ENCODE data around the gene RELN. TPM values are rescaled to one million over a fixed set of nuclear protein-coding genes. Genes with fewer than 3 reads are reported as not detected.

RELN gene
- total and polyA plus RNA-seq, 9 of the 15 experiments (the other 6 are each of a cell fraction or from before 2014, with no cell fraction given) = 12.9 to 43.2 (median 18.1) TPM

DNA sequence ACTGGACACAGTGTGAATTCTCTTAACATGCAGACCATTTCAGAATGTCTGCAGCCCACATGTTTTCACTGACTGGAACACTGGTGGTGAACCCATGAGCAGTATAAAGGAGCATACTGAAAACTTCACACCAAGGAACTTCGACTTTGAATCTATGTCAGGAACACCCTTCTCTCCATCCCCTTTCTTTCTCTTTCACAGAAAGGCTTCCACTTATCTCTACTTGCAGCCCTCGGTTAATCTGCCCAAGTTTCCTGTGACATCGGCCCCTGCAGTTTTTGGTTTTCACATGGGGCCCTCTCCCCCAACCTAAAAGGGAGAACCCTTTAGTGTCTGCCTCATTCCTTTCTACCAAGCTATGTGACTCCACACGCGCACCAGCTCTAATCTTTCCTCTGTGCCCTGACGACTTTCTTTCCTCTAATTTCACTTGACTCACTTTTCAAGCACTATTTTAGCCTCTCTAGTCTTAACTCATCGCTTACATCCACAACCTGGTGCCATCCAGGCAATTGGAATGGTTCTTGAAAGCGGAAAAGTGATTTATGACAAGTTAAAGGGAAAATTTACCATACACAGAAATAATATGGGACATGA is 70.1 kb downstream of the RELN start:
- Histone ChIP-seq H3K9ac (ENCODE audit: insufficient read depth in 1 of 2, low read depth in 2 of 2, low read length in 2 of 2) (peak overlapping the region; percentile 20 to 67; a peak in 3 of 4 replicates), H4K20me1 (replicated peaks; ENCODE audit: control insufficient read depth, insufficient read depth, low read length) (no peaks in the 10 kb centered on the region), H3K9me1 (ENCODE audit: control insufficient read depth, insufficient read depth, low read length) (no peaks in the 10 kb centered on the region), H3K27me3 (ENCODE audit: control insufficient read depth in 2 of 2, insufficient read depth in 2 of 2, low read length in 2 of 2) (no peaks in the 10 kb centered on the region), H3K9me3 (replicated peaks; ENCODE audit: control insufficient read depth, insufficient read depth, low read depth, low read length) (no peaks in the 10 kb centered on the region), H3K4me2 (ENCODE audit: insufficient read depth, low read length) (peak overlapping the region; percentile 75), H3K4me1 (replicated peaks in 1 of 2; ENCODE audit: control insufficient read depth in 2 of 2, insufficient read depth in 2 of 2, low read length in 2 of 2) (peaks cover 21 to 50% of the 10 kb centered on the region in 2 experiments), H3K4me3 (peak overlapping the region; percentile 23), H3K79me2 (ENCODE audit: control insufficient read depth, insufficient read depth, low read length) (peaks cover 3% of the 10 kb centered on the region; the same call in 1 of the 3 replicates), H3K27ac (ENCODE audit: extremely low read depth, low read depth, low read length) (peak overlapping the region; percentile 89), H3K36me3 (ENCODE audit: control insufficient read depth, insufficient read depth, low read length) (peaks cover 11% of the 10 kb centered on the region), H2AFZ (ENCODE audit: low read depth, low read length) (peak overlapping the region; percentile 79)
- CTCF ChIA-PET (ENCODE audit: low intra/inter-chr PET ratio) = no interaction called here
- intact Hi-C loops (cut with micrococcal nuclease) (loop anchor here (2.0 to 10.0 kb wide), 3 partner anchors 68 to 175 kb away; partner anchors contain the start of gene RELN), in situ Hi-C loops (cut with MboI) (no loop called here)
- FAIRE-seq = peak; percentile 88
- POLR2A ChIA-PET = interaction anchor here (0.7 to 1.4 kb wide), 4 partner anchors 10 to 115 kb away, joined by 3 to 6 read pairs (median 4); no protein-coding TSS in a partner anchor
- 2% methylated on average over 8 of the region's 8 CpGs for WGBS (ENCODE audit: insufficient coverage, low coverage, missing lambda C conversion rate)
- no TSS peak for BruUV-seq (replicated peaks)
- ATAC-seq = peak; percentile 84
- peak; percentile 25 to 95 (median 56) for DNase-seq (ENCODE audit: extremely low read depth in 1 of 4, low spot score in 3 of 4)
- TF ChIP-seq, protein P1, sequence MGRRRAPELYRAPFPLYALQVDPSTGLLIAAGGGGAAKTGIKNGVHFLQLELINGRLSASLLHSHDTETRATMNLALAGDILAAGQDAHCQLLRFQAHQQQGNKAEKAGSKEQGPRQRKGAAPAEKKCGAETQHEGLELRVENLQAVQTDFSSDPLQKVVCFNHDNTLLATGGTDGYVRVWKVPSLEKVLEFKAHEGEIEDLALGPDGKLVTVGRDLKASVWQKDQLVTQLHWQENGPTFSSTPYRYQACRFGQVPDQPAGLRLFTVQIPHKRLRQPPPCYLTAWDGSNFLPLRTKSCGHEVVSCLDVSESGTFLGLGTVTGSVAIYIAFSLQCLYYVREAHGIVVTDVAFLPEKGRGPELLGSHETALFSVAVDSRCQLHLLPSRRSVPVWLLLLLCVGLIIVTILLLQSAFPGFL (CRISPR knock-in tag; IDR thresholded peaks at IDR 0.05) = peak; percentile 87; the same call in 1 of the 2 replicates
- TF ChIP-seq SUPT5H (IDR thresholded peaks at IDR 0.05) (peak; percentile 55), NFATC3 (IDR thresholded peaks at IDR 0.05) (no peak), TAL1 (IDR thresholded peaks at IDR 0.05) (peak; percentile 89), DDX20 (tag; IDR thresholded peaks at IDR 0.05; ENCODE audit: low read depth) (no peak), ZNF830 (CRISPR knock-in tag; IDR thresholded peaks at IDR 0.05) (no peak), CBX3 (IDR thresholded peaks at IDR 0.05; ENCODE audit: borderline replicate concordance in 1 of 2, low read length in 2 of 2) (peak in 1 of 2 experiments; percentile 29; a peak in 1 of 3 replicates), ZNF197 (CRISPR knock-in tag; IDR thresholded peaks at IDR 0.05; ENCODE audit: low read depth) (0 out of 2 replicates have a peak, but pooled peaks have one; percentile 29), GABPB1 (CRISPR knock-in tag; IDR thresholded peaks at IDR 0.05) (0 out of 2 replicates have a peak, but pooled peaks have one; percentile 41), TAF9B (IDR thresholded peaks at IDR 0.05; ENCODE audit: partially characterized antibody) (peak; percentile 66), SNRNP70 (optimal IDR thresholded peaks at IDR 0.05; ENCODE audit: low read depth, low read length) (no peak), CTBP1 (IDR thresholded peaks at IDR 0.05; ENCODE audit: borderline replicate concordance) (peak; percentile 77; the same call in 1 of the 2 replicates), ZNF778 (CRISPR knock-in tag; IDR thresholded peaks at IDR 0.05) (no peak)
- TF ChIP-seq, protein P2, sequence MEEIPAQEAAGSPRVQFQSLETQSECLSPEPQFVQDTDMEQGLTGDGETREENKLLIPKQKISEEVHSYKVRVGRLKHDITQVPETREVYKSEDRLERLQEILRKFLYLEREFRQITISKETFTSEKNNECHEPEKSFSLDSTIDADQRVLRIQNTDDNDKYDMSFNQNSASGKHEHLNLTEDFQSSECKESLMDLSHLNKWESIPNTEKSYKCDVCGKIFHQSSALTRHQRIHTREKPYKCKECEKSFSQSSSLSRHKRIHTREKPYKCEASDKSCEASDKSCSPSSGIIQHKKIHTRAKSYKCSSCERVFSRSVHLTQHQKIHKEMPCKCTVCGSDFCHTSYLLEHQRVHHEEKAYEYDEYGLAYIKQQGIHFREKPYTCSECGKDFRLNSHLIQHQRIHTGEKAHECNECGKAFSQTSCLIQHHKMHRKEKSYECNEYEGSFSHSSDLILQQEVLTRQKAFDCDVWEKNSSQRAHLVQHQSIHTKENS (CRISPR knock-in tag; IDR thresholded peaks at IDR 0.05) = no peak
- TF ChIP-seq, protein P3, sequence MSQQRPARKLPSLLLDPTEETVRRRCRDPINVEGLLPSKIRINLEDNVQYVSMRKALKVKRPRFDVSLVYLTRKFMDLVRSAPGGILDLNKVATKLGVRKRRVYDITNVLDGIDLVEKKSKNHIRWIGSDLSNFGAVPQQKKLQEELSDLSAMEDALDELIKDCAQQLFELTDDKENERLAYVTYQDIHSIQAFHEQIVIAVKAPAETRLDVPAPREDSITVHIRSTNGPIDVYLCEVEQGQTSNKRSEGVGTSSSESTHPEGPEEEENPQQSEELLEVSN (IDR thresholded peaks at IDR 0.05; ENCODE audit: borderline replicate concordance in 1 of 2, extremely low read depth in 1 of 2, insufficient read depth in 1 of 2, insufficient read length in 1 of 2, low read depth in 1 of 2, low read length in 1 of 2, poor library complexity in 1 of 2, severe bottlenecking in 1 of 2) = peak in 1 of 2 experiments; percentile 21
- TF ChIP-seq, protein P4, sequence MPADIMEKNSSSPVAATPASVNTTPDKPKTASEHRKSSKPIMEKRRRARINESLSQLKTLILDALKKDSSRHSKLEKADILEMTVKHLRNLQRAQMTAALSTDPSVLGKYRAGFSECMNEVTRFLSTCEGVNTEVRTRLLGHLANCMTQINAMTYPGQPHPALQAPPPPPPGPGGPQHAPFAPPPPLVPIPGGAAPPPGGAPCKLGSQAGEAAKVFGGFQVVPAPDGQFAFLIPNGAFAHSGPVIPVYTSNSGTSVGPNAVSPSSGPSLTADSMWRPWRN (IDR thresholded peaks at IDR 0.05; ENCODE audit: low read depth) = peak; percentile 45; the same call in 1 of the 2 replicates
